ENCODE data around the gene ZBTB17. TPM values are rescaled to one million over a fixed set of nuclear protein-coding genes. Genes with fewer than 3 reads are reported as not detected.

The ZBTB17 gene
- total and polyA plus RNA-seq, 12 donors = 8.0 to 172 (median 33.7) TPM

GRCh38 chr1:15941899-15942660, 33.8 kb downstream of the ZBTB17 start:
- Histone ChIP-seq H3K9me3 (replicated peaks in 1 of 3) (no peaks in the 10 kb centered on the region), H3K27me3 (no peaks in the 10 kb centered on the region), H3K27ac (peak overlapping the region in 2 of 5 donors; percentile 64 to 76), H3K4me1 (replicated peaks in 1 of 2) (peaks cover 18 to 40% of the 10 kb centered on the region in 2 donors), H3K4me3 (no peak overlapping the region), H3K36me3 (replicated peaks in 1 of 2) (peaks cover 0 to 90% of the 10 kb centered on the region in 2 donors)
- intact Hi-C loops (cut with DNase I) = no loop called here
- DNase-seq = peak in 2 of 7 donors; percentile 25 to 49
- WGBS, 4 donors = 88 to 98% (median 90%) methylated on average over 12 to 32 of the region's 32 CpGs
- TF ChIP-seq, protein P1, sequence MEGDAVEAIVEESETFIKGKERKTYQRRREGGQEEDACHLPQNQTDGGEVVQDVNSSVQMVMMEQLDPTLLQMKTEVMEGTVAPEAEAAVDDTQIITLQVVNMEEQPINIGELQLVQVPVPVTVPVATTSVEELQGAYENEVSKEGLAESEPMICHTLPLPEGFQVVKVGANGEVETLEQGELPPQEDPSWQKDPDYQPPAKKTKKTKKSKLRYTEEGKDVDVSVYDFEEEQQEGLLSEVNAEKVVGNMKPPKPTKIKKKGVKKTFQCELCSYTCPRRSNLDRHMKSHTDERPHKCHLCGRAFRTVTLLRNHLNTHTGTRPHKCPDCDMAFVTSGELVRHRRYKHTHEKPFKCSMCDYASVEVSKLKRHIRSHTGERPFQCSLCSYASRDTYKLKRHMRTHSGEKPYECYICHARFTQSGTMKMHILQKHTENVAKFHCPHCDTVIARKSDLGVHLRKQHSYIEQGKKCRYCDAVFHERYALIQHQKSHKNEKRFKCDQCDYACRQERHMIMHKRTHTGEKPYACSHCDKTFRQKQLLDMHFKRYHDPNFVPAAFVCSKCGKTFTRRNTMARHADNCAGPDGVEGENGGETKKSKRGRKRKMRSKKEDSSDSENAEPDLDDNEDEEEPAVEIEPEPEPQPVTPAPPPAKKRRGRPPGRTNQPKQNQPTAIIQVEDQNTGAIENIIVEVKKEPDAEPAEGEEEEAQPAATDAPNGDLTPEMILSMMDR (IDR thresholded peaks at IDR 0.05) = no peak
- TF ChIP-seq POLR2A (IDR thresholded peaks at IDR 0.05) = no peak

- TF ChIP-seq, protein P1 (IDR thresholded peaks at IDR 0.05) = no peak
- no peak for TF ChIP-seq POLR2A (IDR thresholded peaks at IDR 0.05)
- H3K4me3 ChIP-seq = no peak overlapping the region
- 90 to 98% (median 92%) methylated on average over 6 to 13 of the region's 13 CpGs for WGBS, 4 donors
- H3K36me3 ChIP-seq (replicated peaks in 1 of 2) = peaks cover 0 to 86% of the 10 kb centered on the region in 2 donors
- H3K27ac ChIP-seq = peak overlapping the region in 3 of 5 donors; percentile 17 to 76 (median 64)
- H3K4me1 ChIP-seq (replicated peaks in 1 of 2) = peaks cover 14 to 31% of the 10 kb centered on the region in 2 donors
- intact Hi-C loops (cut with DNase I) = no loop called here
- H3K9me3 ChIP-seq (replicated peaks in 1 of 3) = no peaks in the 10 kb centered on the region
- DNase-seq = peak in 1 of 7 donors; percentile 51
- H3K27me3 ChIP-seq = no peaks in the 10 kb centered on the region
These were observed 34.7 kb downstream of the ZBTB17 start for GRCh38 chr1:15941044-15941840.

DNA sequence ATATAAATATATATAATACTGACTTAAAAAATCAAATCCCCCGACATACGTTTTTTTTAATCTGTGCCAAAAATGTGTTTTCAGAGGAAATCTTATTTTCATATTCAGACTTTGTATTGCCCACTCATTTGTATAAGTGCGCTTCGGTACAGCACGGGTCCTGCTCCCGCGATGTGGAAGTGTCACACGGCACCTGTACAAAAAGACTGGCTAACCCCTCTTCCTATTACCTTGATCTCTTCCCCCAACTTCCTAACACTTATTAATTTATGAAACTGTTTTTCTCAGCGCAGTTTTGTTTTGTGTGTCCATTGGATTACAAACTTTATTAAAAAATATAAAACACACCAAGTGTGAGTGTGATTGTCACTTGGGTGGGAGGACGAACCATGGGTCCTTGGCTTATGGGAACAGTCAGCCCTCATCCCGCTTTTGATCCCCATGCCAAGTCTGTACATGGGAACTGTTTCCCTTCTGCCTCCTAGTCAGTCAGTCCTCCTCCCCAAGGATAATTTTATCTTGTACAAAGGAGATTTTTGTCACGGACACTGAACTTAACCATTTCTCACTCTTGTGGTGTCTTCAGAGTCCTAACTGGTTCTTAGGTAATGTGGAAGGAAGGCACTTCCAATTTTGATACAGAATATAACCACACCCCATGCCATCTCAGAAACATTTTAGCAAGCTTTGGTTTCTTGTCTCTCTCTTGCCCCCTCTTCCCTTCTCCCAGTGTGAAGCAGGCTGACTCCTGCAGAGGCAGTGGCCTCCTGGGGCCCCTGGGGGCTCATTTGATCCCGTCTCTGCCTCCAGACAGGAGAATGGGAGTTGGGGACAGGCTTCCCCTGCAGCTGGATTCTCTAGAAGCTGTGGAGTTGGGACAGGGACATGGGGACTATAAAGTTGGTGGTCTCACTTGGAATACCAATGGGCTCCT, 35.5 kb downstream of the ZBTB17 start:
- WGBS, 4 donors = 85 to 89% (median 88%) methylated on average over 13 of the region's 13 CpGs
- intact Hi-C loops (cut with DNase I) = no loop called here
- TF ChIP-seq POLR2A (IDR thresholded peaks at IDR 0.05) = no peak
- TF ChIP-seq, protein P1 (IDR thresholded peaks at IDR 0.05) = no peak

More for the DNA sequence above, 35.5 kb downstream of the ZBTB17 start:
- DNase-seq = no peak
- H3K36me3 ChIP-seq (replicated peaks in 1 of 2) = peaks cover 0 to 82% of the 10 kb centered on the region in 2 donors
- H3K4me3 ChIP-seq = no peak overlapping the region
- H3K27ac ChIP-seq = peak overlapping the region in 3 of 5 donors; percentile 17 to 76 (median 64)
- H3K4me1 ChIP-seq (replicated peaks in 1 of 2) = peaks cover 8 to 24% of the 10 kb centered on the region in 2 donors
- H3K9me3 ChIP-seq (replicated peaks in 1 of 3) = no peaks in the 10 kb centered on the region
- H3K27me3 ChIP-seq = no peaks in the 10 kb centered on the region
